A673 (cell line): ENCODE results near the gene SLC66A2.

ENCODE experiments used
- EZH2 ChIP-seq: fragments of 200-600 bp; sonication (generic); IDR thresholded peaks from 2 replicates; pipeline ENCODE4 v1.6.1; 2017; ENCODE audit warnings: borderline replicate concordance, low read depth, mild to moderate bottlenecking, mixed read lengths, antibody characterized with exemption, low read length; ENCODE audit not compliant: poor library complexity, severe bottlenecking
- TF ChIP-seq, protein P1 (sequence below): fragments of 300-800, 200-600 bp; sonication (generic); conservative IDR thresholded peaks from 2 replicates; pipeline ENCODE4 v1.5.1; 2017; ENCODE audit warnings: low read depth, mild to moderate bottlenecking, antibody characterized with exemption, low read length, moderate library complexity, mixed read lengths

DNA sequence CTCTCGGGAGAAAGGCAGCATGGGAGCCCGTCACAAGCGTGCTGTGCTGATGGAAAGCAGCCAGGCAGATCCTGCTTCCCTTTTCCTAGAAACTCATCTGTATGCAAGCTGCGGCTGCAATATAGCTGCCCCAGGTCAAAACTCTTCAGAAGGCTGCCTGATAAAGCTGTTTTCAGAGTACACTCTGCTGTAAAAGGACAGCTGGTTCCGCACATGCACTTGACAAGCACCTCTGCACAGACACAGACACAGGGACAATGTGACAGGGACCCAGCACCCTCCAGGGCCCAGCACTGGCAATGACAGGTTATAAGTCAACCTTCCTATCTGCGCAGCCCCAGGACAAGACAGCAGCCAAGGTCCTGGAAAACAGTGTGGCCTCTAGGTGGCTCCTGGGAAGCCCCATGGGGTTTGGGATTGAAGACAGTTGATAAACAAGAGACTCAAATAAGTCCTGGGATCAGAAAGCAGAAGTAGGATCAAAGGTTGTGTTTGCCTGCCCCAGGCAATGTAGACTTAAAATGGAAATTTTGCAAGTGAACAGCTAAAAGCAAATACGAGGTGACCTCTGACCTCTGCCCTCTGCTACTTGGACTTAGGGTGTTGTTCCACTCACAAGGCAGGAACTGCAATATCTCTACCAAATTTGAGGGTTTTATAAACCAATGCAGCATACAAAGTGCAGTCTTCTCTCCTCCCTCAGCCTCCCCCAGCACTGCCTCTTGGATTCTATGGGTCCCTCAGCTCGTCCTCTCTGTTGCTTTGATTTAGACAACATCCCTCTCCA is 16.9 kb downstream of the SLC66A2 start:
- TF ChIP-seq, protein P1, sequence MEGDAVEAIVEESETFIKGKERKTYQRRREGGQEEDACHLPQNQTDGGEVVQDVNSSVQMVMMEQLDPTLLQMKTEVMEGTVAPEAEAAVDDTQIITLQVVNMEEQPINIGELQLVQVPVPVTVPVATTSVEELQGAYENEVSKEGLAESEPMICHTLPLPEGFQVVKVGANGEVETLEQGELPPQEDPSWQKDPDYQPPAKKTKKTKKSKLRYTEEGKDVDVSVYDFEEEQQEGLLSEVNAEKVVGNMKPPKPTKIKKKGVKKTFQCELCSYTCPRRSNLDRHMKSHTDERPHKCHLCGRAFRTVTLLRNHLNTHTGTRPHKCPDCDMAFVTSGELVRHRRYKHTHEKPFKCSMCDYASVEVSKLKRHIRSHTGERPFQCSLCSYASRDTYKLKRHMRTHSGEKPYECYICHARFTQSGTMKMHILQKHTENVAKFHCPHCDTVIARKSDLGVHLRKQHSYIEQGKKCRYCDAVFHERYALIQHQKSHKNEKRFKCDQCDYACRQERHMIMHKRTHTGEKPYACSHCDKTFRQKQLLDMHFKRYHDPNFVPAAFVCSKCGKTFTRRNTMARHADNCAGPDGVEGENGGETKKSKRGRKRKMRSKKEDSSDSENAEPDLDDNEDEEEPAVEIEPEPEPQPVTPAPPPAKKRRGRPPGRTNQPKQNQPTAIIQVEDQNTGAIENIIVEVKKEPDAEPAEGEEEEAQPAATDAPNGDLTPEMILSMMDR: no peak
- no peak for TF ChIP-seq EZH2
